Stimulated activated CD8-positive, alpha-beta memory T cell treated with anti-CD3 and anti-CD28 coated beads, Interleukin-4, amount 100 ng/mL, for 24 hours (primary cell): ENCODE measurements around the gene IMMT.
"Not testable (repeated sequence)": the region's sequence is repeated elsewhere in the genome, so short reads cannot be mapped to it uniquely, and the experiment has no call there.

Experiments used
- DNase-seq: peaks from one replicate; pipeline ENCODE4 v3.0.0-alpha.2; 2020; ENCODE audit warnings: low read depth

IMMT gene

DNA sequence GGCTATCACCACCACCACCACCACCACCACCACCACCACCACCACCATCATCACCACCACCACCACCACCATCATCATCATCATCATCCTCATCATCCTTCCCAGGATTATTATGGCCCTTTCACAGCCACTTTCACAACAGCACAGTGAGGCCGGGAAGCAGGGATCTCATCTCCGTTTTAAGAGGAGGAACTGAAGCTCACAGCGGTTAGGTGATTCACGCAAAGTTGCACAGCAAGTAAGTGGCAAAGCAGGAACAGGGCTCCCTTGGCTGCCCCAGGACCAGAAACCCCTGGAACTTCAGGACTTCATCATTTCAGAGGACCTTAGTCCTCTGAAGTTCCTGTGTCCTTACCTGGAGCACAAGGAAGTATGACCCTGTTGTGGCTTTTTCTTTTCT is 30.8 kb upstream of the IMMT start:
- no peak for DNase-seq

DNA sequence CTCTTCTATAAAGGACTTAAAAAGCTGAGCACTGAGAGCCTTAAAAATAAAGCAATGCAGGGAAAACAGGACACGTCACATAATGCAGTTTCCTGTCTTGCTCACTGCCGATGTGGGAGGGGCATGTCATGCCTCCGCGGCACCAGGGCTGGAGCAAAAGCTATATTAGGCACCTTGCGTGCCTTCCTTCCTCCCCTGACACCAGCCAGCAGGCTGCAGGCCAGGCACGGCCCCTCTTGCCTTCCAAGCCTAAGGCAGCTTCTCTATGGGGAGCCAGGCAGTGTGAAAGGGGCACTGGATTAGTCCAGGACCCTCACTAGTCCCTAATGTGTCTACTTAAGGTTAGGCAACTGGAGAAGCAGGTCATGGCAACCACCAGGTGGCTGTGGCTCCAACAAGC is 30.3 kb upstream of the IMMT start:
- DNase-seq, result peak; percentile 6

DNA sequence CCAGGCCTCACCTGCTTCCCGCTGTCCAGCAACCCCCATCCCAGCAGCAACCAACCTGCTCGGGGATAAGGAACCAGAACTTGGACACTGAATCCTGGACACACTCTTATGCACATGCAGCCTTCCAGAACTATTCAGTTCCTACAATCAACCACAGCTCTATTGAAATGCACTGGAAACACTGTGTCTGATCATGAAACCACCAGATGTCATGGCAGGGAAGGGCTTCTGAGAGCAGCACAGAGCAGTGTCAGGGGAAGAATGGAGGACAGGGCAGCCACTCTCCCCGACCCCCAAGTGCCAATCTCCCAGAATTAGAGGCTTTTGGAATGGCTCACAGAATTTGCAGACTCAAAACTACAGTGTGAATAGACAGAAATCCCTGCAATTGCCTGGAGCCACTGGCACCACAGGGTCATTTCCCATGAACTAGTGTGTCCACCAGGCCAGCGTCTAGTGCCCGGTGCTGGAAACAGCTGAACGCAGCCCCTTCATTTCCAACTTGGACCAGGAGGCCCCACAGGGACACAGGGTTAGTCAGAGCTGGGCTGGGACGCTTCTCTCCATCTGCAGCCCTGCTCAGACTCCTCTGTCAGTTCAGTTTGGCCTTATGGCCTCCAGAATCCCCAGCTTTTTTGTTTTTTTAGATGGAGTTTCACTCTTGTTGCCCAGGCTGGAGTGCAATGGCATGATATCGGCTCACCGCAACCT is 29.5 kb upstream of the IMMT start:
- DNase-seq, result no peak

DNA sequence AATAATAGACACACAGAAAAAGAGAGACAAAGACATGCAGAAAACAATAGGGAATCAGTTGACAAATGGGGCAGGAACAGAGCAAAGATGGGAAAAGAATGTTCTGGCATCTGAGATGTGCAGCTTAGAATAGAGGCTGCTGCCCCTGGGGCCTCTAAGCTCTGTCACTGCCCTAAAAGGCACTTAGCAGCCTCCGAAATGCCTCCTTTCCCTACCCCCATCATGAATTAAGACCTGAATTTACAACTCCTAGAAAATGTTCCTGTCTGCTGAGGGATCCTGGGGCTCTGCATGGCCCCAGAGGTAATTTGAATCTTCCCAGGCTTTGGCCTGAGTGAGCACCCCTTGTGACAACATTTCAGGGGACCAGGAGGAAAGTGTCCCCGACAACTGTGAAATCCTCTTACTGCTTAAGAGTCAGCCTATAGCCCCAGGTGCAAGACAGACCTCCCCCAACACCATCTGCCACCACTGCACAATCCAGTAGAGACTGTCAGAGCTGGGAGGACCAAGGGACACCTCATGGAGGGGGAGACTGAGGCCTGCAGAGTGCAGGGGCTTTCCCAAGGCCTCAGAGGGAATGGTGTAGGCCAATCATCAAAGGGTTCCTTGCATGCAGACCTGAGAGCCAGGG is 28.8 kb upstream of the IMMT start:
- no peak for DNase-seq

DNA sequence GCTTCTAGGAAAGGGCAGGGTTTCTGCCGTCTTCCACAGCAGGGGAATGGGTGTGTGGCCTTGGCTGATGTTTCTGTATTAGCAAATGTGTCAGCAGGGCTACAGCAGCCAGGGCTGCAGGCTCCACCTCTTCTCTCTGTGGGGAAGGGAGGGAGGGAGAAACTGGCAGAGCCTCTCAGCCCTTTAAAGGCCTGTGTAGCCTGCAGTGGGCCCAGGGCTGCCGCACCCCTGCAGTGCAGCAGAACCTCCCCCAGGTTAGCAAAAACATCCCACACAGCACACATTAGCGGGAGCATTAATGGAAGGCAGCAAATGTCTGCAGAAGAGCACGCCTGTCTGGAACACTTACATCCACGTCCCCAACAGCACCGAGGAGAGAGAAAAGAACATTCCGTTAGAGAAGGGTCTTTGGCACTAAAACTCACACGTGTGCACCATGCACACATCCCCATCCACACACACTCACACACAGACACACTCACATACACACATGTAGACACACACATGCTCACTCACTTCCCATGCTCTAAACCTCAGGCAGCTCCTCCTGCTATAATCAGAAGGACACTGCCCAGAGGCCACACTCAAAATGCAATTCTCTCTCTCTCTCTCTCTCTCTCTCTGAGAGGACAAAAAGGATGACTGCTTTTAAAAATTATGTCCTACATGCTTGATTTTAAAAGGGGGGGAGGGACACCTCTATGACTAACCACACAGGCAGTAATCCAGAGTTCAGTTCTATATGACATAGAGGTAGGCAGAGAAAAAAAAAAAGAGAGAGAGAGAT is 28.1 kb upstream of the IMMT start:
- DNase-seq, result no peak

DNA sequence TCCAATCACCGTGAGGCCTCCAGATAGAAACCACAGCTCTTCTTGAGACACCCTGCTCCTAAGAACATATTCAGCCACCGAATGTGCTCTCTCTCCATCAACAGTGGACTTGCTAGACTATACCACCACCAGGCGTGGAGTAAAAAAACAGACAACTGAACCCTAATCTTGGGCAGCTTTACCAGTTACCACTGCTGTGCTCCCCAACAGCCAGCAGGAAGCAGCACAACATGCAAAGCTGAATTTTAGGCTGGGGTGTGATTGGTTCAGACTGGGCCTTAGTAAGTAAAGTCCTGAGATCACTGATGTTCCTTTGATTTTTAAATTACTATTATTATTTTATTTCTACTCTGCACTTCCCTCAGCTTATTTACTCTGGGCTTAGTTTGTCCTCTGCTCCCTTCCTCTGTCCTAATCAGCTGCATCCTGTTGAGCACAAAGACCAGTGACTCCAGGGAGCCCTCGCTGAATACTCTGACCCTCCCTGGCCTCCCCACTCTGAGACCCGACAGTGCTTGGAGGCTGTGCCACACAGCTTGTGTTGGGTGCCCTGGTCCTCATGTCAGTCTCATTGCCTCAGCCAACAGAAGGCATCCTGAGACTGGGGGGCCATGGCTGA is 25.9 kb upstream of the IMMT start:
- peak; percentile 7 for DNase-seq

DNA sequence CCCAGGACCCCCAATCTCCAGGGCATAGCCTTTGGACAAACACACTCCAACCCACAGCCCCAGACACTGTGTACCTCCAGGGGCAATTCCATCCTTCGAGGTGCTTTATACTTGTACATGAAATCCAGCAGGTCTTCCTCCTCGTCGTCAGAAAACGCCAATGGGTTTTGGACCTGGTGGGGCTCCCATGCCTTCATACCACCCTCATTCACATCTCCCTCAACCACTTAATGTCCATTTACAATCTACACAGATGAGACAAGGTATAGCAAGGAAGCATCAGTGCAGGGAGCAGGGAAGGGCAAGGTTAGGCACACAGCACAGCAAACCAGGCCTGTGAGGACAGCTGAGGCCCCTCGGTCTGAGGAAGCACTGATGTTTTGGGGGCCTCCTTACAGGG is 24.6 kb upstream of the IMMT start:
- DNase-seq, result no peak

DNA sequence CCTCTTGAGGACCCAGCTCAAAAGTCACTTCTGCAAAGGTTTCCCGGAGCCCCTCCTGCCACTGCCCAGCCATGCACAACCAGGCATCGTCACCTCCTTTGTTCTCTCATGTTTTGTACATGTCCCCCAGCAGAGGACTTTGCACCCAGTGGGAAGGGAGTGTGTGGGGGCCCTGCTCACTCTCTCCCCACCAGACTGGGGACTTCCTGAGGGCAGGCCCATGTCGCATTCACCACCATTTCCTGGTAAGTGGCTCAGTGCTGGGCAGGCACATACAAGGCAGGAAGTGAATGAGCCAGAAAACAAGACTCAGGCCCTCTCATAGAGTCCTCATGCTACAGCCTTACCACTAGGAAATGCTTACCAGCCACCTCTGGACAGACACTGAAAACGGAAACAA is 22.9 kb upstream of the IMMT start:
- no peak for DNase-seq

DNA sequence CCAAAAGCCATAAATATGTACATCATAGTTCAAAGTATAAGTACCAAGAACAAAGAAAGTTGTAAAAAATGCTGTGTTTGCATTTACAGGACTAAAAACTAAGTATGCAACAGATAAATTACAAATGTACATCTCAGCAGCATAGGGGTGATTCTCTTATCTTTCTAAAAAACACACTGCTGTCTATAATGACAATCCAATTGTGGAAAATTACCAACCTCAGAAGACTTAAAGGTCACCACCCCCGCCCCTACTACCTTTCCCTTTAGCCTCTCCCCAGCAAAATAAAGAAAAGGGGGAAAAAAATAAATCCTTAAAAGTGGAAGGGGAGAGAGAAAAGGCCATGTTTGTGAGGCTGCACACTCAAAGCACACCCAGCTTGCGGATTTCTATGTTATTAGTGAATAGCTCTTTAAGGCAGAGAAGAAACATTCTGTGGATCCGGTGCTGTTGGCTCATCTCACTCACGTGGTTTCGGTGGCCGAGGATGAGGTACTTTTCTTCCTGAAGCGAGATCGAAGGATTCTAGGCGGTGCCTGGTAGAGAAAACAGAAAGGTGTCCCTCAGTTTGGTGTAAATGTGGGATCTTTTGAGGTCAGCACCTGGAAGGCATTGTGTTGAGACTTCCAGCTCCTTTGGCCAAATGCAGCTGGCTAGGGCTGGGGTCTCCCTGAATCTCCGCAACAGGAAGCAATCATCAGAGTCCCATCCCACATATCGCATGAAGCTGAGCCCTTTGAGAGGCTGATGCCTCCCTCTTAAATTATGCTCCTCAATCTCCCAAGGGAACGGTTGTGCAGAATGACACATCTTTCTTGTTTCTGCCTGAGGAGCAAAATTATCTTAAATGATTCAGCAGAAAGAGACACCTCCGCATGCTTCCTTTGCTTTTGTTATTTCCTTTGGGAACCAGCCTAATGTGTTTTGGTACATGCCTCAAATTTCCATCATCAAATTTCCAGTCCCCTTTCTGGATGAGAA is 21.6 kb upstream of the IMMT start:
- DNase-seq, result no peak

DNA sequence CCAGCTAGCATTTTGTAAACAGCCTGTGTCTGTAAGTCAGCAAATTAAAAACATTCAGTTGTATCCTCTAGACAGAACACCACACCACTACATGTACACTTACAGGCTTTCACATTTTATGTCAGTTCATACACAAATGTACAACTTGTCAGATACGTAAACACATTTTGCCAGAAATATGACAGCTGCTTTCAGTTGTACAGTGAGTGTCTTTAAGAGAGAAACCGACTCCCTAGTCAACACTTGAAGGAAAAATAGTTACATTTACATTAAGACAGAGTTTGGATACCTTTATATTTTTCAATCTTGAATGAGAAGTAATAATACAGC is 19.2 kb upstream of the IMMT start:
- DNase-seq, result no peak

DNA sequence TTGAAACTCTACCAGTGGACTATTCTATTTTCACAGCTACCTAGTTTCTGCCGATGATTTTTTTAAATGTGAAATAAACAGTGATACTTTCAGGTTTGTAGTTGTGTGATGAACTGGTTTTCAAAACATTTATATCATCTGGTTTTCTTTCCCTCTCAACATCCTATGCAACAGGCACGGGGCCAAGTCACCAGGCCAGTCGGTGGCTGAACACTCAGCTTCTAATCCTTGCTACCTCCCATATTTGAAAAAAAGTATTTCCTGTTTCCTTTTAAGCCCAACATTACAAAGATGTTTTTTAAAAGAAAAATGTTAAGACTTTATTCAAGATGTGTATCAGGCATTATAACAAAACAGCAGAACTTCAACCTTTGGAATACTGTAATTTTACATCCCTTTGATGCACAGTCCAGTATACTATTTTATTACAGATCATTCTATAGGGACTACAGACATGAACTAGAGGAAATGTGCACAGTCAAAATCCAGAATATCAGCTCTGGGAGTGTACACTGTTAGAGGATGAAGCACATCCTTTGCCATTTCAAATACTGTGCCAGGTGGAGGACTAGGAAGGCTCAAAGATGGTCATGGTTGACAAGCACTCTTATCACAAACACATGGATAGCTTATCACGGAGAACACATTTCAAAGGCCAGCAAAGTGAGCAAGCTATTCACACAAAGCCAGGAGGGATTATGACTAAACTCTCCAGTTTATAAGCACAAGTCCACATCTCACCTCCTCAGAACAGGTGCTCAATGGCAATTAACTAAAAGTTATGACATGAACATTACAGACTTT is 18.6 kb upstream of the IMMT start:
- no peak for DNase-seq

DNA sequence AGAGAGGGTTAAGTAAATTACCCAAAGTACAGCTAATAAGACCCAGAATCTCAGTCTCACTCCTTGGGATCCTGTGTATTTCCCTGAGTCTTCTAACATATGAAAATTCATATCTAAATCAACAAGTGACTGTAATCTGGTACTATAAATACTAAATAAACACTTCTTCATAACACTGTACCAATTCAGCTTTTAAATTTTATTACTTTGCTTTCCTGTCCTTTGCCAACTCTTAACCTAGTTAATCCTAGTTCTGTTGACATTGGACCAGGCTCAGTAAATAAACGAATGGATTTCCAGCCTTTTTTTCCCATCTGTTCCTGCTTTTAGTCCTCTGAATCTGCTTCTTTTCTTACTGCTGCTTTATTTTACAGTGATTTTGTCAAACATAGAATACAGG is 17.8 kb upstream of the IMMT start:
- DNase-seq, result no peak

DNA sequence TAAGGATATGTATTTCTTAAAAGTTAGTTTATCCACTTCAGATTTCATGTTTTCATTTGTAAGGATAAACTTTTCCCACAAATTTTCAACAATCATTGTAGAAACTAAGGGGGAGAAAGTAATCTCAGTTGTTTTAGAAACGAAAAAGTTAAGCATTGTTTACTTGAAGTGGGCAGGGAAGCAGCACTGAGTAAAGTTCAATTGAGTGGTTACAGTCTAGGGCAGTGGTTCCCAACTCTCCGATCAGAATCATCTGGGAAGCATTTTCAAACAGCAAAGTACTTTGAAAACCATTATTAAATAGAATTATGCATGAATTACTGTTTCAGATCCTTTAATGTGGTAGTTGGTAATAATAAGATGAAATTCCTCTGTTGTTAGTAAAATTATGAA is 16.5 kb upstream of the IMMT start:
- no peak for DNase-seq

DNA sequence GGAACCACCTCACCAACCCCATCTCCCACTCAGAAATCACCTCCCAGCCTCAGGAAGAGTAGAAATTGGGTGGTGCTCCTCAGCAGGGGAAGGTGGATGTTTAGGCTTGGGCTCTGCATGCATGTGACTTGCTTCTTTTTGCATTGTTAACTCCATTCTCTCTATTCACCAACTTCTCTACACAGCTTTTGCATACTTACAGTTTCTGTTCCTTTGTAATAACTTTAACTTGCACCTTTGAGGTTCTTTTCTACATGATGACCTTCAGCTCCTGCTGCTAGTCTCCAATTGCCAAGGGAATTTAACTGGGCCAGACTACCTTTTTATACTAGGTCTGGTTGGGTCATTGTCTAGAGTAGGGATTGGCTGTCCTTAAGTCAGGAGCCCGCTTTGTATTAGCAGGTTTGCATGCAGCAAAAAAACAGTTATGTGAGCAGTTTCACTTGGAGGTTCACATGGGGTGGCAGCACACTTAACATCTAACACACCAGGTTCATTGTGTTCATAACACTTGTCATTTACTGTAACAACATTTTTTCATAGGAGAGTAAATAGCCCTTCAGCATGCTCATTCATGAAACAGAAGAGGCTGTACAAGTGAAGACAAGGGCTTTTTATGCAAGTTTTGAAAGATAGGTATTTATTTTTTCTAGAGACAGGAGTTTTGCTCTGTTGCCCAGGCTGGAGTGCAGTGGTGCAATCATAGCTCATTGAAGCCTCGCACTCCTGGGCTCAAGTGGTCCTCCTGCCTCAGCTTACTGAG is 16.0 kb upstream of the IMMT start:
- DNase-seq, result no peak

DNA sequence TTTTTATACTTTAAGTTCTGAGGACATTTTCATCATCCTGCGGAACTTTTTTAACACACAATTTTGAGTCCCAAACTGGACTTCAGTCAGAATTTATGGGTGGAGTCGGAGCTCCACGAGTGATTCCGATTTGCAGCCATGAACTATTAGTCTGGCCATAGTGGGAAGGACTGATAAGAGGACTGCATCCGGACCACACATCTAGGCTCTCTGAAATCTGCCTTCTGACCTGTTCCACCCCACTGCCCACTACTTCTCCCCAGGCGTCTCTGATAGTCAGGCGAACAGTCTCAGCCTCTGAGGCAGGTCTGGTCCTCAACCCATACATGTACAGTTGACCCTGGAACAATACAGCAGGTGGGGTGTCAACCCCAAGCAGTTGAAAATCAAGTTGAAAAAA is 9.2 kb upstream of the IMMT start:
- DNase-seq, result no peak

DNA sequence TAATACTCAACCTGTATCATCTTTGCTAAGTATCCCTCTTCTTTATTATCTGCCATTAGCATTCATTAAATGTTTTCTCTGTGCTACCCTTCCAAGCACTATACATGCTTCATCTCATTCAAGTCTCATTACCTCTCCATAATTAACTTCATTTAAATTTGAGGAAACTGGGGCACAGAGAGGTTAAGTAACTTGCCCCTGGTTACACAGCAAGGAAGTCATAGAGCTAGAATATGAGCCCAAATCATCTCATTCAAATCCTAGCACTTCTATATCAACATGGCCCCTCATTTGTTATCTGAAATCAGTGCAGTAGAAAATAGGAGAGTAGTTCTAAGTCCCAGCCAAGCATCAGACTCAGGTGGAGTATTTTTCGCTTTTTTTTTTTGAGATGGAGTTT is 8.4 kb upstream of the IMMT start:
- no peak for DNase-seq

DNA sequence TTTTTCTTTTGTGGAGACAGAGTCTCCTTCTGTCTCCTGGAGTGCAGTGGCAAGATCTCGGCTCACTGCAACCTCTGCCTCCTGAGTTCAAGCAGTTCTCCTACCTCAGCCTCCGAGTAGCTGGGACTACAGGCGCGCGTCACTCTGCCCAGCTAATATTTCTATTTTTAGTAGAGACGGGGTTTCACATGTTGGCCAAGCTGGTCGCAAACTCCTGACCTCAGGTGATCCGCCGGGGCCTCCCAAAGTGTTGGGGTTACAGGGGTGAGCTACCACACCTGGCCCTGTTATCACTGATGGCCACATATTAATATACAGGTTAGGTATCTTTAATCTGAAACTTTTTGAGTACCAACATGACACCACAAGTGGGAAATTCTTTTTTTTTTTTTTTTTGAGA is 7.4 kb upstream of the IMMT start:
- DNase-seq, result no peak

DNA sequence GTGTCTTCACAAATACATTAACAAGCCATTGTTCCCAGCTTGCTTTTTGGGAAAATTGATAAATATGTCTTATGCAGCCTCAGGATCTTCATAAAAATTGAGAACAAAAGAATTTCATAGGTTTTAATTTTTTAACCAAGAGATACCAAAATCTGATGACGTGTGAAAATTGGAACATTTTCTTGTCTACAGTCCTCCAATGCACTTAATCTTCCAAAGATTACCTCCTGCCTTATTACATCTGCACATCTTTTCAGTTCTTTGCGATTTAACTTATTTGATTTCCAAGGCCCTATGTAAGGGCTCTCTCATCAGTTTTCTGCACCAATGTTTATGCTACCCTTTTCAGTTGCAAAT is 7.1 kb upstream of the IMMT start:
- no peak for DNase-seq

DNA sequence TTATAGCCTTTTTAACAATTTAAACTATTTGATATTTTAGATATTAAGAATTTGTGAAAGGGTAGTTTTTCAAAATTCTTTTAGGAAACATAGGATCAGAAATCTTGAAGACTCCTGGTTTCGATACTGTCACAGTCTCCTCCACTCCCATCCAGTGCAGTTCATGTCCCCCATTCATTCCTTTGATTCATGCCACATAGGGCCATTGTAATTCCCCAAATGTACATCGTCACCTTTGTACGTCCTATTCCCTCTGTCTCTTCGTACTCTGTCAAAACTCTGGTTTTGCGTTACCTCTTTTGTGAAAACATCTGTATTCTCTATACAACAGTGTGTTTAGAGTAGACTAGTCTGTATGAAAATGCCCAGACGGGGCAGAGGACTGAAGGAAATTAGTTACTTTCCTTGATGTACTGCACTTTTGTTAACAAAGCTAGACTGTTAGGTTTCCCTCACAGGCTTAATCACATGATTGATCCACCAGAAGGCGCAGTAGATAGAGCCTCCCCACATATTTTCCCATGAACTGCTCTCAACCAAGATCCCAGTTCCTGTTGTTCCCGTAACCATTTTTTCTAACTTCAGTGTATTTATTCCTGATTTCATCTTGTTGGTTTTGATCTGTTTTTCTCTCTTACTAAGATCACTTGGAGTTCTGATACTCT is 6.5 kb upstream of the IMMT start:
- DNase-seq, result no peak

DNA sequence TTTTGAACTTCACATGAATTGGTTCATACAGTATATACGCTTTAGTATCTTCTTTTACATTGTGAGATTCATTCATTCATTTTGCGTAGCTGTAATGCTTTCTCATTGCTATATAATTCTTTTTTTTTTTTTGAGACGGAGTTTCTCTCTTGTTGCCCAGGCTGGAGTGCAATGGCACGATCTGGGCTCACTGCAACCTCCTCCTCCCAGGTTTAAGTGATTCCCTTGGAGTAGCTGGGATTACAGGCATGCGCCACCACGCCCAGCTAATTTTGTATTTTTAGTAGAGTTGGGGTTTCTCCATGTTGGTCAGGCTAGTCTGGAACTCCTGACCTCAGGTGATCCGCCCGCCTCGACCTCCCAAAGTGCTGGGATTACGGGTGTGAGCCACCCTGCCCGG is 5.3 kb upstream of the IMMT start:
- not testable (repeated sequence) for DNase-seq
